Activated B cell treated with CpG ODN at 0.5 μM for 24 hours (primary cell): ENCODE data around the gene SERGEF. TPM values are rescaled to one million over a fixed set of nuclear protein-coding genes. Genes with fewer than 3 reads are reported as not detected.
"Not testable (repeated sequence)": the region's sequence is repeated elsewhere in the genome, so short reads cannot be mapped to it uniquely, and the experiment has no call there.

ENCODE experiments used
- ATAC-seq: fragments of 200-7000 bp; cut with Tn5 transposase; one replicate; pipeline ENCODE4 v1.10.0; 2021; ENCODE audit warnings: low read depth, mild to moderate bottlenecking, moderate library complexity
- CTCF ChIA-PET: fragments of 350-600 bp; sonication (Branson Sonifier 250); formaldehyde crosslinking; loops from one replicate; lab custom pipeline; 2021; ENCODE audit warnings: antibody characterized with exemption; lab: Charles Lee
- POLR2A ChIA-PET: fragments of 350-600 bp; sonication (Branson Sonifier 250); formaldehyde crosslinking; loops from one replicate; lab custom pipeline; 2021; ENCODE audit warnings: antibody characterized with exemption; lab: Charles Lee
- DNase-seq: peaks from one replicate; pipeline ENCODE4 v3.0.0; 2022
- H3K27ac Mint-ChIP-seq: one replicate; pipeline ENCODE4 v1.8.0; 2020; ENCODE audit warnings: mixed read lengths
- H3K27me3 Mint-ChIP-seq: one replicate; pipeline ENCODE4 v1.8.0; 2021; ENCODE audit warnings: mixed read lengths
- H3K36me3 Mint-ChIP-seq: one replicate; pipeline ENCODE4 v1.8.0; 2021; ENCODE audit warnings: low read depth, mixed read lengths
- H3K4me1 Mint-ChIP-seq: one replicate; pipeline ENCODE4 v1.8.0; 2021; ENCODE audit warnings: mixed read lengths
- H3K4me3 Mint-ChIP-seq: one replicate; pipeline ENCODE4 v1.8.0; 2020; ENCODE audit warnings: mild to moderate bottlenecking, mixed read lengths
- H3K9me3 Mint-ChIP-seq: one replicate; pipeline ENCODE4 v1.8.0; 2020; ENCODE audit warnings: mixed read lengths
- intact Hi-C: fragments of 100-400 bp; cut with micrococcal nuclease; formaldehyde crosslinking; loops from one replicate; pipeline ENCODE4 v1.15.1; 2024
- total RNA-seq: library from RNA; stranded (reverse); gene quantifications from 2 replicates; pipeline ENCODE4 v1.2.3, GENCODE V29; 2022
- TF ChIP-seq, protein P1 (sequence below): fragments of 200-600 bp; IDR thresholded peaks from one replicate; pipeline ENCODE4 v1.8.0; 2022; ENCODE audit warnings: antibody characterized with exemption, mild to moderate bottlenecking

Gene SERGEF
- total RNA-seq, 1 donor from 2014 or later: 38.4 TPM

GRCh38 chr11:17876827-17877226 lies 136.0 kb downstream of the SERGEF start:
- TF ChIP-seq, protein P1, sequence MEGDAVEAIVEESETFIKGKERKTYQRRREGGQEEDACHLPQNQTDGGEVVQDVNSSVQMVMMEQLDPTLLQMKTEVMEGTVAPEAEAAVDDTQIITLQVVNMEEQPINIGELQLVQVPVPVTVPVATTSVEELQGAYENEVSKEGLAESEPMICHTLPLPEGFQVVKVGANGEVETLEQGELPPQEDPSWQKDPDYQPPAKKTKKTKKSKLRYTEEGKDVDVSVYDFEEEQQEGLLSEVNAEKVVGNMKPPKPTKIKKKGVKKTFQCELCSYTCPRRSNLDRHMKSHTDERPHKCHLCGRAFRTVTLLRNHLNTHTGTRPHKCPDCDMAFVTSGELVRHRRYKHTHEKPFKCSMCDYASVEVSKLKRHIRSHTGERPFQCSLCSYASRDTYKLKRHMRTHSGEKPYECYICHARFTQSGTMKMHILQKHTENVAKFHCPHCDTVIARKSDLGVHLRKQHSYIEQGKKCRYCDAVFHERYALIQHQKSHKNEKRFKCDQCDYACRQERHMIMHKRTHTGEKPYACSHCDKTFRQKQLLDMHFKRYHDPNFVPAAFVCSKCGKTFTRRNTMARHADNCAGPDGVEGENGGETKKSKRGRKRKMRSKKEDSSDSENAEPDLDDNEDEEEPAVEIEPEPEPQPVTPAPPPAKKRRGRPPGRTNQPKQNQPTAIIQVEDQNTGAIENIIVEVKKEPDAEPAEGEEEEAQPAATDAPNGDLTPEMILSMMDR: no peak
- no peak overlapping the region for H3K4me3 Mint-ChIP-seq
- H3K36me3 Mint-ChIP-seq: peaks cover 51% of the 10 kb centered on the region
- POLR2A ChIA-PET: no interaction called here
- ATAC-seq (no peak), DNase-seq (no peak)
- intact Hi-C loops: no loop called here
- H3K27ac Mint-ChIP-seq: no peak overlapping the region
- H3K9me3 Mint-ChIP-seq: no peaks in the 10 kb centered on the region
- H3K27me3 Mint-ChIP-seq: no peaks in the 10 kb centered on the region
- peaks cover 4% of the 10 kb centered on the region for H3K4me1 Mint-ChIP-seq
- CTCF ChIA-PET: no interaction called here

DNA sequence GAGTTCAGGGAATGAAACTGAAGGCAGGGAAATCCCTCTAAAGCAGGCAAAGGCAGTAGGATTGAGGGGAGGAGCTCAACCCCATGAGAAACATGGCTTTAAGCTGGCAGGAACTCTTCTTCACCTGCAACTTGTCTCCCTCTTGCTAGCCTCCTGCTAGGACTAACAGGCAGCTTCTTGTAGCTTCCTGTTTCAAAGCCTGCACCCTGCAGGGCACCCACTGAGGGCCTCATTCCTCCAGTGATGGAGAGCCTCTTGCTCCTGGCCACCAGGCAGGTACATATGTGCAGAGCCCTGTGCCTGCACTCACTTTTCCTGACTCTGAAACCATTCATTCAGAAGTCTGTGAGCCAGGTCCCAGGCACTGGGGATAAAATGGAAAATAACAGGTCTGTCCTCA lies 137.0 kb downstream of the SERGEF start:
- intact Hi-C loops: no loop called here
- Mint-ChIP-seq H3K9me3 (no peaks in the 10 kb centered on the region), H3K4me1 (peaks cover 4% of the 10 kb centered on the region), H3K27ac (no peak overlapping the region), H3K36me3 (peaks cover 55% of the 10 kb centered on the region), H3K4me3 (no peak overlapping the region), H3K27me3 (no peaks in the 10 kb centered on the region)
- ChIA-PET CTCF (no interaction called here), POLR2A (no interaction called here)
- DNase-seq (no peak), ATAC-seq (no peak)
- TF ChIP-seq, protein P1: no peak

DNA sequence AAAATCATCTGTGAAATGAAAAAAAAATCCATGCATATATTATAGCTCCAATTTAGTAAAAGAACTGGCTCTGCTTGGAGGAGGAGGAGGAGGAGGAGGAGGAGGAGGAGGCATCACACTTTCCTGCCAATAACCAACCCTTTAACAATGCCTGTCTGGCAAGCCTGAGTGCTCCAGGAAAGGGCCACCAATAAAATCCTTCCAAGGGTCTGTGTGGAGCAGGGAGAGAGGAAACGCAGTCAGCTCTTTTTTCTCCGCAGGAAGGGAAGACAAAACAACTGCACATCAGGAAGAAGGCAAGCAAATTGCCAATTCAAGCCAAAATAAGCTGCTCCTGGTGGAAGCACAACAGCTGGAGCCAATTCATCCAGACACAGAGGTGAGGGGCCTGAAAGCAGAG lies 139.3 kb downstream of the SERGEF start:
- ChIA-PET CTCF (interaction anchor here (0.9 kb wide), 1 partner anchor 11 kb away, joined by 3 read pairs; no protein-coding TSS in a partner anchor), POLR2A (no interaction called here)
- peaks cover 2% of the 10 kb centered on the region for H3K4me1 Mint-ChIP-seq
- H3K9me3 Mint-ChIP-seq: peaks cover 5% of the 10 kb centered on the region
- H3K36me3 Mint-ChIP-seq: peaks cover 72% of the 10 kb centered on the region
- no peak overlapping the region for H3K4me3 Mint-ChIP-seq
- ATAC-seq (no peak), DNase-seq (no peak)
- no peak overlapping the region for H3K27ac Mint-ChIP-seq
- TF ChIP-seq, protein P1: no peak
- intact Hi-C loops: no loop called here
- H3K27me3 Mint-ChIP-seq: no peaks in the 10 kb centered on the region

GRCh38 chr11:17868398-17868797 lies 144.4 kb downstream of the SERGEF start:
- CTCF ChIA-PET, H3K27me3 Mint-ChIP-seq, ATAC-seq, H3K9me3 Mint-ChIP-seq, intact Hi-C loops, DNase-seq, POLR2A ChIA-PET, H3K27ac Mint-ChIP-seq, H3K4me3 Mint-ChIP-seq, H3K4me1 Mint-ChIP-seq: not testable (repeated sequence)
- peaks cover 59% of the 10 kb centered on the region for H3K36me3 Mint-ChIP-seq

DNA sequence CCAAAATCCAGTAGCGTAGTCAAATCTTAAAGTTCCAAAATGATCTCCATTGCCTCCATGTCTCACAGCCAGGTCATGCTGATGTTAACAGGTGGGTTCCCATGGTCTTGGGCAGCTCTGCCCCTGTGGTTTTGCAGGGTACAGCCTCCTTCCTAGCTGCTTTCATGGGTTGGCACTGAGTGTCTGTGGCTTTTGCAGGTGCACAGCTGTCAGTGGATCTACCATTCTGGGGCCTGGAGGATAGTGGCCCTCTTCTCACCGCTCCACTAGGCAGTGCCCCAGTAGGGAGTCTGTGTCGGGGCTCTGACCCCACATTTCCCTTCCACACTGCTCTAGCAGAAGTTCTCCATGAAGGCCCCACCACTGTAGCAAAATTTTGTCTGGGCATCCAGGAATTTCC lies 145.5 kb downstream of the SERGEF start:
- Mint-ChIP-seq H3K27me3 (no peaks in the 10 kb centered on the region), H3K4me3 (no peak overlapping the region), H3K4me1 (no peaks in the 10 kb centered on the region), H3K27ac (no peak overlapping the region), H3K36me3 (peaks cover 54% of the 10 kb centered on the region), H3K9me3 (peaks cover 9% of the 10 kb centered on the region)
- TF ChIP-seq, protein P1: no peak
- POLR2A ChIA-PET: no interaction called here
- intact Hi-C loops: no loop called here
- ATAC-seq: no peak
- DNase-seq: no peak
- CTCF ChIA-PET: no interaction called here
